Ovary (tissue), 3 donors: ENCODE measurements around the gene DPAGT1.

Experiments used
- CTCF ChIP-seq, 3 donors: fragments of 450-650 bp in 2 of 3; fragments of 200-600 bp in 1 of 3; IDR thresholded peaks; one replicate each; pipeline versions ENCODE4 v1.5.1 to v1.8.0; 2016 to 2022; ENCODE audit warnings: antibody characterized with exemption in 3 of 3, mild to moderate bottlenecking in 1 of 3
- POLR2A ChIP-seq: fragments of 450-650 bp; IDR thresholded peaks from one replicate; pipeline ENCODE4 v1.6.1; 2017; ENCODE audit warnings: antibody characterized with exemption, mild to moderate bottlenecking, moderate library complexity
- donor health status: DM: no; HTN: no; CAD: no.

DNA sequence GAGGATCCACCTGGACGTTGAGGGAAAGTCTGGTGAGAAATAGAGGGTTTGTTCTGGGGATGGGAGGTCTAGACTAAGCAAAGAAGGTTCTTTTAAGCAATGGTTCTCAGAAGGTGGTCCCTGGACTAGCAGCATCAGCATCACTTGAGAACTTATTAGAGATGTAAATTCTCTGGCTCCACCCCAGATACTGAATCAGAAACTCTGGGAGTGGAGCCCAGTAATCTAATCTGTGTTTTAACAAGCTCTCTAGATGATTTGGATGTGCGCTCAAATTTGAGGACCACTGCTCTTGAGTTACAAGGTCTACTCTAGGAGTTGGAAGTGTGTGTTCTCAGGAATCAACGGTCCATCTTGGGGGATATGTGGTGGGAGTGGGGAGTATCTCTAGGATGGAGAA is 43.9 kb upstream of the DPAGT1 start:
- TF ChIP-seq POLR2A: no peak
- no peak for TF ChIP-seq CTCF (IDR thresholded peaks at IDR 0.05)
